K562 (cell line): ENCODE measurements around the gene DHRS12. TPM values are rescaled to one million over a fixed set of nuclear protein-coding genes. Genes with fewer than 3 reads are reported as not detected.
A peak's percentile ranks its signal among the peaks of the same experiment; 100 is the strongest.

Experiments used
- CBX8 ChIP-seq: fragments of 200-600 bp; sonication (generic); IDR thresholded peaks from 2 replicates; pipeline ENCODE4 v1.6.1; 2012; ENCODE audit warnings: borderline replicate concordance, mixed run types, low read depth, mild to moderate bottlenecking, moderate library complexity, mixed read lengths, low read length, control low read depth, inconsistent platforms; ENCODE audit not compliant: poor library complexity, severe bottlenecking; ENCODE audit errors: extremely low read depth
- KDM5B ChIP-seq: fragments of 200-600 bp; sonication (generic); IDR thresholded peaks from 2 replicates; pipeline ENCODE4 v1.6.1; 2012; ENCODE audit warnings: low read depth, mild to moderate bottlenecking, moderate library complexity, low read length, control low read depth, inconsistent platforms; ENCODE audit not compliant: insufficient replicate concordance
- MAFF ChIP-seq: IDR thresholded peaks from 2 replicates; pipeline ENCODE4 v1.6.1; 2012; ENCODE audit warnings: low read length, improper control_type of control experiment
- NCOA2 ChIP-seq, 2 experiments: fragments of 450-650 bp; IDR thresholded peaks; 2 replicates each; pipeline ENCODE4 v1.6.1; 2018; ENCODE audit warnings: mild to moderate bottlenecking in 2 of 2, moderate library complexity in 1 of 2; ENCODE audit not compliant: partially characterized antibody in 2 of 2
- PHF8 ChIP-seq: fragments of 200-600 bp; sonication (generic); IDR thresholded peaks from 2 replicates; pipeline ENCODE4 v1.6.1; 2012; ENCODE audit warnings: mixed run types, mild to moderate bottlenecking, inconsistent platforms, low read length, moderate library complexity, borderline replicate concordance
- PHTF2 ChIP-seq: fragments of 250-450 bp; sonication (Bioruptor Pico); IDR thresholded peaks from 2 replicates; pipeline ENCODE4 v1.5.0; 2021; ENCODE audit warnings: mild to moderate bottlenecking
- PML ChIP-seq: IDR thresholded peaks from 2 replicates; pipeline ENCODE4 v1.6.1; 2012; ENCODE audit warnings: low read length, inconsistent platforms
- POLR3A ChIP-seq: IDR thresholded peaks from 2 replicates; pipeline ENCODE4 v1.6.1; 2011; ENCODE audit warnings: borderline replicate concordance, mild to moderate bottlenecking, moderate library complexity; ENCODE audit not compliant: insufficient read length, insufficient read depth; ENCODE audit errors: extremely low read depth
- RBM34 ChIP-seq: fragments of 200-400 bp; formaldehyde crosslinking; IDR thresholded peaks from 2 replicates; pipeline ENCODE4 v1.6.1; 2018; ENCODE audit warnings: low read length, borderline replicate concordance; ENCODE audit not compliant: insufficient read depth
- REST ChIP-seq, 2 experiments: fragments of 450-650 bp; formaldehyde crosslinking in 1 of 2; IDR thresholded peaks; 2 replicates each; pipeline versions ENCODE4 v1.4.0 to v1.6.1; 2014 to 2020; ENCODE audit warnings: mild to moderate bottlenecking in 2 of 2, borderline replicate concordance in 1 of 2, low read depth in 1 of 2
- SMARCE1 ChIP-seq: fragments of 450-650 bp; IDR thresholded peaks from 2 replicates; pipeline ENCODE4 v1.7.1; 2016; ENCODE audit warnings: mild to moderate bottlenecking
- ZC3H8 ChIP-seq: fragments of 450-650 bp; IDR thresholded peaks from 2 replicates; pipeline ENCODE4 v1.6.1; 2017
- ZNF23 ChIP-seq: fragments of 250-450 bp; sonication (Bioruptor Pico); IDR thresholded peaks from 2 replicates; pipeline ENCODE4 v1.4.0; 2020; ENCODE audit warnings: mild to moderate bottlenecking
- ZNF445 ChIP-seq: fragments of 250-450 bp; sonication (Bioruptor Pico); IDR thresholded peaks from 2 replicates; pipeline ENCODE4 v1.4.0; 2020; ENCODE audit warnings: low read depth, mild to moderate bottlenecking, moderate library complexity
- polyA plus RNA-seq, 8 experiments: library from polyadenylated mRNA; depleted of rRNA in 4 of 8; stranded (reverse) in 5 of 8; unstranded in 3 of 8; fragments of >200 nt; fragmentation: Nextera tagmentation in 2 of 8; fragmentation: Illumina TruSeq in 1 of 8; extraction: Ambion mirVana in 2 of 8; extraction: Trizol in 1 of 8; gene quantifications; 2 replicates each; pipeline versions ENCODE4 v1.2.1 to v1.2.3, GENCODE V29; 2011 to 2014; ENCODE audit warnings: inconsistent platforms in 1 of 8, missing spikeins in 1 of 8
- total RNA-seq, 7 experiments: library from RNA; depleted of rRNA in 6 of 7; stranded (reverse); fragments of >200 nt in 6 of 7; fragmentation: Illumina TruSeq in 2 of 7; extraction: Trizol in 2 of 7; gene quantifications; 2 replicates each; pipeline versions ENCODE4 v1.2.1 to v1.2.3, GENCODE V29; 2011 to 2021; ENCODE audit warnings: low replicate concordance in 1 of 7
- TF ChIP-seq, protein P1 (sequence below), 2 experiments: fragments of 450-650 bp in 1 of 2; sonication (generic) in 1 of 2; formaldehyde crosslinking; conservative IDR thresholded peaks; 2 replicates each; pipeline versions ENCODE4 v1.4.0 to v1.8.1; 2020 to 2022; ENCODE audit warnings: mild to moderate bottlenecking in 1 of 2, missing genetic modification reagents in 1 of 2
- TF ChIP-seq, protein P2 (sequence below): fragments of 250-450 bp; sonication (Bioruptor Pico); IDR thresholded peaks from 2 replicates; pipeline ENCODE4 v1.5.0; 2020; ENCODE audit warnings: mild to moderate bottlenecking, borderline replicate concordance

Gene DHRS12
- total and polyA plus RNA-seq, 9 of the 15 experiments (the other 6 are each of a cell fraction or from before 2014, with no cell fraction given) = 0.62 to 2.7 (median 0.98) TPM

GRCh38 chr13:51793570-51794271 lies 10.2 kb downstream of the DHRS12 start (continued):
- TF ChIP-seq REST (IDR thresholded peaks at IDR 0.05; ENCODE audit: borderline replicate concordance) = no peak
- TF ChIP-seq REST (CRISPR knock-in tag; IDR thresholded peaks at IDR 0.05; ENCODE audit: low read depth) = no peak
- TF ChIP-seq PML = no peak
- no peak for TF ChIP-seq RBM34
- peak; percentile 78 for TF ChIP-seq MAFF
- TF ChIP-seq NCOA2 (IDR thresholded peaks at IDR 0.05; ENCODE audit: partially characterized antibody in 2 of 2) = no peak
- TF ChIP-seq POLR3A = no peak
- no peak for TF ChIP-seq ZNF23 (CRISPR knock-in tag)
- no peak for TF ChIP-seq ZNF445 (CRISPR knock-in tag)
- TF ChIP-seq CBX8 = no peak
- no peak for TF ChIP-seq ZC3H8
- TF ChIP-seq SMARCE1 = peak; percentile 67; the same call in 1 of the 2 replicates
- TF ChIP-seq, protein P1, sequence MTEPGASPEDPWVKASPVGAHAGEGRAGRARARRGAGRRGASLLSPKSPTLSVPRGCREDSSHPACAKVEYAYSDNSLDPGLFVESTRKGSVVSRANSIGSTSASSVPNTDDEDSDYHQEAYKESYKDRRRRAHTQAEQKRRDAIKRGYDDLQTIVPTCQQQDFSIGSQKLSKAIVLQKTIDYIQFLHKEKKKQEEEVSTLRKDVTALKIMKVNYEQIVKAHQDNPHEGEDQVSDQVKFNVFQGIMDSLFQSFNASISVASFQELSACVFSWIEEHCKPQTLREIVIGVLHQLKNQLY (CRISPR knock-in tag; conservative IDR thresholded peaks at IDR 0.05) = no peak
- TF ChIP-seq PHTF2 (CRISPR knock-in tag) = no peak
- TF ChIP-seq, protein P2, sequence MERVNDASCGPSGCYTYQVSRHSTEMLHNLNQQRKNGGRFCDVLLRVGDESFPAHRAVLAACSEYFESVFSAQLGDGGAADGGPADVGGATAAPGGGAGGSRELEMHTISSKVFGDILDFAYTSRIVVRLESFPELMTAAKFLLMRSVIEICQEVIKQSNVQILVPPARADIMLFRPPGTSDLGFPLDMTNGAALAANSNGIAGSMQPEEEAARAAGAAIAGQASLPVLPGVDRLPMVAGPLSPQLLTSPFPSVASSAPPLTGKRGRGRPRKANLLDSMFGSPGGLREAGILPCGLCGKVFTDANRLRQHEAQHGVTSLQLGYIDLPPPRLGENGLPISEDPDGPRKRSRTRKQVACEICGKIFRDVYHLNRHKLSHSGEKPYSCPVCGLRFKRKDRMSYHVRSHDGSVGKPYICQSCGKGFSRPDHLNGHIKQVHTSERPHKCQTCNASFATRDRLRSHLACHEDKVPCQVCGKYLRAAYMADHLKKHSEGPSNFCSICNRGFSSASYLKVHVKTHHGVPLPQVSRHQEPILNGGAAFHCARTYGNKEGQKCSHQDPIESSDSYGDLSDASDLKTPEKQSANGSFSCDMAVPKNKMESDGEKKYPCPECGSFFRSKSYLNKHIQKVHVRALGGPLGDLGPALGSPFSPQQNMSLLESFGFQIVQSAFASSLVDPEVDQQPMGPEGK (CRISPR knock-in tag) = no peak
- no peak for TF ChIP-seq PHF8
- no peak for TF ChIP-seq KDM5B
